ENCODE data around the gene CHIC2.

GRCh38 chr4:54005475-54005874, 58.9 kb downstream of the CHIC2 start:
- TF ChIP-seq CTCF (conservative IDR thresholded peaks at IDR 0.05; ENCODE audit: low read length) (no peak), EZH2phosphoT487 (IDR thresholded peaks at IDR 0.05; ENCODE audit: borderline replicate concordance, low read depth, low read length) (no peak)
